SH-SY5Y (cell line): ENCODE data around the gene BMAL1.

Source experiments
- GATA2 ChIP-seq: IDR thresholded peaks from 2 replicates; pipeline ENCODE4 v1.6.1; 2011; ENCODE audit warnings: mild to moderate bottlenecking, low read depth, low read length
- GATA3 ChIP-seq: IDR thresholded peaks from 2 replicates; pipeline ENCODE4 v1.6.1; 2011; ENCODE audit warnings: low read depth, mild to moderate bottlenecking, low read length, moderate library complexity

- TF ChIP-seq GATA2 (no peak), GATA3 (no peak)
Measured at GRCh38 chr11:13341026-13341425, 63.4 kb downstream of the BMAL1 start.
